Thyroid gland (tissue), 4 donors: ENCODE data around the gene PTGDS. TPM values are rescaled to one million over a fixed set of nuclear protein-coding genes. Genes with fewer than 3 reads are reported as not detected.

Experiments used
- DNase-seq, 2 donors: peaks; one replicate each; pipeline ENCODE4 v3.0.0-alpha.2; 2019
- H3K27ac ChIP-seq, 3 donors: fragments of 200-600 bp; sonication (generic); 1 replicate in 2 of 3; 2 replicates in 1 of 3; pipeline ENCODE4 v1.5.1; 2016 to 2019; ENCODE audit warnings: mild to moderate bottlenecking in 1 of 3, moderate library complexity in 1 of 3
- H3K27me3 ChIP-seq: fragments of 200-600 bp; sonication (generic); one replicate; pipeline ENCODE4 v1.5.1; 2019
- H3K36me3 ChIP-seq, 2 donors: fragments of 200-600 bp; sonication (generic); one replicate each; pipeline ENCODE4 v1.5.1; 2016 to 2019
- H3K4me1 ChIP-seq, 2 donors: fragments of 200-600 bp; sonication (generic); one replicate each; pipeline ENCODE4 v1.5.1; 2017 to 2019
- H3K4me3 ChIP-seq, 3 donors: fragments of 200-600 bp; sonication (generic); replicated peaks in 1 of 3; 1 replicate in 2 of 3; 2 replicates in 1 of 3; pipeline ENCODE4 v1.5.1; 2016; ENCODE audit warnings: mild to moderate bottlenecking in 1 of 3
- H3K9me3 ChIP-seq: fragments of 200-600 bp; sonication (generic); one replicate; pipeline ENCODE4 v1.5.1; 2017
- POLR2A ChIP-seq, 2 donors: fragments of 450-650 bp; IDR thresholded peaks; one replicate each; pipeline ENCODE4 v1.6.1; 2017; ENCODE audit warnings: antibody characterized with exemption in 2 of 2, mild to moderate bottlenecking in 2 of 2, moderate library complexity in 1 of 2
- WGBS, 2 donors: methylation state at CpG; one replicate each; pipeline ENCODE4 v1.1.5; 2017; 5-methylcytosine and 5-hydroxymethylcytosine counted together
- intact Hi-C: fragments of 100-400 bp; cut with DNase I; formaldehyde crosslinking; loops from one replicate; pipeline ENCODE4 v1.15.1; 2023
- total RNA-seq, 4 donors: library from RNA; depleted of rRNA; stranded (reverse); fragments of >200 nt; gene quantifications; one replicate each; pipeline ENCODE4 v1.2.3, GENCODE V29; 2016
- TF ChIP-seq, protein P1 (sequence below), 6 experiments: fragments of 200-600 bp in 3 of 6; fragments of 450-650 bp in 3 of 6; sonication (generic) in 3 of 6; IDR thresholded peaks; one replicate each; pipeline ENCODE4 v1.5.1; 2016 to 2019; ENCODE audit warnings: antibody characterized with exemption in 6 of 6, mild to moderate bottlenecking in 2 of 6, inconsistent platforms in 1 of 6, moderate library complexity in 1 of 6

PTGDS gene
- 10 to 100 TPM in 3 of 4 donors, 1 to 10 TPM in 1; 5.0 to 39.5 (median 33.9) TPM for total RNA-seq

DNA sequence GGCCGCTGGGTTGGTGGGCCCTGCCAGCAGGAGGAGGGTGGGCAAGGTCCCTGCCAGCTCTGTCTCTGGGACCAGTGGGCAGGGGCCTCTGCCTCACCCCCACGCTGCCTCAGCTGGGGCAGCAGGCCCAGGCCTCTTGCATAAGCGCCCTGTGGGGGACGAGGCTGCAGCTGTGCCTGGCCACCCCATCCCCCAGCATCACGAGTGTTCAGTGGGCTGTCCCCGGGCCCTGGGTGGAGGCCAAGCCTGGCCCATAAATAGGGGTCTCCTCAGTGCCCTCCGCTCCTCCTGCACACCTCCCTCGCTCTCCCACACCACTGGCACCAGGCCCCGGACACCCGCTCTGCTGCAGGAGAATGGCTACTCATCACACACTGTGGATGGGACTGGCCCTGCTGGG, at the start of gene PTGDS:
Gene PTGDS, plus strand, starts transcription at position 282 of the 400 bp plus-strand sequence. Its CDS starts 75 bp downstream, at position 357.
- intact Hi-C loops, result no loop called here
- WGBS, 2 donors, result 71 to 96% methylated on average over 4 to 8 of the region's 10 CpGs
- H3K36me3 ChIP-seq, result no peaks in the 10 kb centered on the region
- H3K4me1 ChIP-seq, result peaks cover 7 to 13% of the 10 kb centered on the region in 2 donors
- H3K4me3 ChIP-seq, result peak within 1 kb of the TSS in 1 of 3 donors; percentile 30
- no peaks in the 10 kb centered on the region for H3K27me3 ChIP-seq
- TF ChIP-seq, protein P1, sequence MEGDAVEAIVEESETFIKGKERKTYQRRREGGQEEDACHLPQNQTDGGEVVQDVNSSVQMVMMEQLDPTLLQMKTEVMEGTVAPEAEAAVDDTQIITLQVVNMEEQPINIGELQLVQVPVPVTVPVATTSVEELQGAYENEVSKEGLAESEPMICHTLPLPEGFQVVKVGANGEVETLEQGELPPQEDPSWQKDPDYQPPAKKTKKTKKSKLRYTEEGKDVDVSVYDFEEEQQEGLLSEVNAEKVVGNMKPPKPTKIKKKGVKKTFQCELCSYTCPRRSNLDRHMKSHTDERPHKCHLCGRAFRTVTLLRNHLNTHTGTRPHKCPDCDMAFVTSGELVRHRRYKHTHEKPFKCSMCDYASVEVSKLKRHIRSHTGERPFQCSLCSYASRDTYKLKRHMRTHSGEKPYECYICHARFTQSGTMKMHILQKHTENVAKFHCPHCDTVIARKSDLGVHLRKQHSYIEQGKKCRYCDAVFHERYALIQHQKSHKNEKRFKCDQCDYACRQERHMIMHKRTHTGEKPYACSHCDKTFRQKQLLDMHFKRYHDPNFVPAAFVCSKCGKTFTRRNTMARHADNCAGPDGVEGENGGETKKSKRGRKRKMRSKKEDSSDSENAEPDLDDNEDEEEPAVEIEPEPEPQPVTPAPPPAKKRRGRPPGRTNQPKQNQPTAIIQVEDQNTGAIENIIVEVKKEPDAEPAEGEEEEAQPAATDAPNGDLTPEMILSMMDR (IDR thresholded peaks at IDR 0.05), result no peak
- TF ChIP-seq POLR2A (IDR thresholded peaks at IDR 0.05), result no peak
- no peaks in the 10 kb centered on the region for H3K9me3 ChIP-seq
- no peak for DNase-seq
- no peak within 1 kb of the TSS for H3K27ac ChIP-seq

DNA sequence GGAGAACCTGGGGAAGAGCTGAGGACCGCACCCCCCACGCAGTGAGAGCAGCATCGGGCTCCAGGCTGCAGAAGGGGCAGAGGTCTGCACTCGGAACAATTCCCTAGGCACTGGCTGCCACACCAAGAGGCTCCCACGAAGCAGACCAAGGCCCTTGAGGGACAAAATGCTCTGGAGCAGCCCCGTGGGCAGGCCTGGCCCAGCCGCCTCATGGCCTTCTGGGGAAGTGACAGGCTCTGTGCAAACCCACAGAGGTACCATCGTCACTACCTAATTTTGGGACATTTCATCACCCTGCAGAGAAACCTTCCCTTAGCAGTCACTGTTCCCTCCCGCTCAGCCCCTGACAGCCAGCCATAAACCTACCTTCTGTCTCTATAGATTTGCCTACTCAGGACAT, 48.7 kb upstream of the PTGDS start:
- intact Hi-C loops, result no loop called here
- no peaks in the 10 kb centered on the region for H3K9me3 ChIP-seq
- H3K27me3 ChIP-seq, result no peaks in the 10 kb centered on the region
- no peak overlapping the region for H3K4me3 ChIP-seq
- WGBS, 2 donors, result 79 to 88% methylated on average over 6 to 8 of the region's 9 CpGs
- no peaks in the 10 kb centered on the region for H3K4me1 ChIP-seq
- no peak for DNase-seq
- no peak for TF ChIP-seq POLR2A (IDR thresholded peaks at IDR 0.05)
- H3K36me3 ChIP-seq, result peaks cover 11 to 20% of the 10 kb centered on the region in 2 donors
- no peak overlapping the region for H3K27ac ChIP-seq

DNA sequence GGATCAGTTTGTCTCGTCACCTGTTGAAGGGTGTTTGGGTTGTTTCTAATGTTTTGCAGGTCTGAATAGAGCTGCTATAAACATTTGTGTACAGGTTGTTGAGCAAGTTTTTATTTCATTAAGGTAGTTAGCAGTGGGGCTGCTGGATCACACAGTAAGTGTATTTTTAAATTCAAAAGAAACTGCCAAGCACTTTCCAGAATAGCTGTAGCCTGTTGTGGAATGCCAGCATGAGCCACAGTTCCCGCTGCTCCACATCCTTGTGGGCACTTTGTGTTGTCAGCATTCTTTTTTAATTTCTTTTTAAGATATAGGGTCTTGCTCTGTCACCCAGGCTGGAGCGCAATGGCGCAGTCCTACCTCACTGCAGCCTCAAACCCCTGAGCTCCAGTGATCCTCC, 47.3 kb upstream of the PTGDS start:
- intact Hi-C loops, result no loop called here
- WGBS, 2 donors, result 97 to 99% methylated on average over 4 of the region's 4 CpGs

DNA sequence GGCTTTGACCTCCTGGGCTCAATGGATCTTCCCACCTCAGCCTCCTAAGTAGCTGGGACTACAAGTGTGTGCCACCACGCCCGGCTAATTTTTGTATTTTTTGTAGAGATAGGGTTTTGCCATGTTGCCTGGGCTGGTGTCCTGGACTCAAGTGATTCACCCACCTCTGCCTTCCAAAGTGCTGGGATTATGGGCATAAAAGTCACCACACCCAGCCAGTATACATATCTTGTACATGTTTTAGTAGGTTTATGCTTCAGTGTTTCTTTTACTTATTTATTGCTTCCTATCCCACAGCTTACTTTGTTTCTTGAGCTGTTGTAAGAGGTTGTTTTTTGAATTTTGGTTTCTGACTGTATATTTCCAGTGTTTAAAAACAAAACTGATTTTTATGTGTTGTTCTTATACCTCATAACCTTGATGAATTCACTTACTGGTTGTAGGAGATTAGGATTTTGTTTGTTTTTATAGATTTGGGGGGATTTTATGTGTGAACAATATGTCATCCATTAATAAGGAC, 45.6 kb upstream of the PTGDS start:
- Histone ChIP-seq H3K4me1 (peaks cover 0 to 3% of the 10 kb centered on the region in 2 donors), H3K27ac (no peak overlapping the region), H3K9me3 (no peaks in the 10 kb centered on the region), H3K36me3 (no peaks in the 10 kb centered on the region), H3K27me3 (no peaks in the 10 kb centered on the region), H3K4me3 (no peak overlapping the region)
- DNase-seq, result no peak
- intact Hi-C loops, result no loop called here
- WGBS, 2 donors, result 95 to 100% methylated on average over 2 of the region's 2 CpGs
- TF ChIP-seq POLR2A (IDR thresholded peaks at IDR 0.05), result no peak
- TF ChIP-seq, protein P1 (IDR thresholded peaks at IDR 0.05), result no peak

More for the DNA sequence above, 47.3 kb upstream of the PTGDS start:
- no peak overlapping the region for H3K4me3 ChIP-seq
- H3K4me1 ChIP-seq, result no peaks in the 10 kb centered on the region
- TF ChIP-seq, protein P1 (IDR thresholded peaks at IDR 0.05), result no peak
- TF ChIP-seq POLR2A (IDR thresholded peaks at IDR 0.05), result no peak
- H3K27me3 ChIP-seq, result no peaks in the 10 kb centered on the region
- no peak for DNase-seq
- no peak overlapping the region for H3K27ac ChIP-seq
- peaks cover 11% of the 10 kb centered on the region in 2 donors for H3K36me3 ChIP-seq
- no peaks in the 10 kb centered on the region for H3K9me3 ChIP-seq

DNA sequence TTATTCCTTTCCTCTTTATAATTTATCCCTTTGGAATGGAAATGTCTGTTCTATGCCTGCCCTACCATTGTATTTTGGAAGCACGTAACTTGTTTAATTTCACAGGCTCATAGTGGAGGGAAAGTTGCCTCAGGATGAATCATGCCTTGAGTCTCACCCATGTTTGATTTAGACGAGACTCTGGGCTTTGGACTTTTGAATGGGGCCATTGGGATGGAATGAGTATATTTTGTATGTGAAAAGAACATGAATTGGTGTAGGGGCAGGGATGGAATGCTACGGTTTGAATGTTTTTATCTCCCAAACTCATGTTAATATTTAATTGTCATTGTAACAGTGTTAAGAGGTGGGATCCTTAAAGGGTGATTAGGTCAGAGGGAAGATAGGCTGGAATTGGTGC, 43.0 kb upstream of the PTGDS start:
- intact Hi-C loops, result no loop called here
- 92 to 95% methylated on average over 3 of the region's 3 CpGs for WGBS, 2 donors
- H3K4me3 ChIP-seq, result no peak overlapping the region

More for the DNA sequence above, 43.0 kb upstream of the PTGDS start:
- Histone ChIP-seq H3K4me1 (peaks cover 7 to 12% of the 10 kb centered on the region in 2 donors), H3K27me3 (no peaks in the 10 kb centered on the region), H3K36me3 (no peaks in the 10 kb centered on the region), H3K27ac (no peak overlapping the region), H3K9me3 (no peaks in the 10 kb centered on the region)
- DNase-seq, result no peak
- TF ChIP-seq POLR2A (IDR thresholded peaks at IDR 0.05), result no peak
- TF ChIP-seq, protein P1 (IDR thresholded peaks at IDR 0.05), result no peak
